Kidney (tissue), 14 donors: Measurements from ENCODE around the gene C10orf67. TPM values are rescaled to one million over a fixed set of nuclear protein-coding genes. Genes with fewer than 3 reads are reported as not detected.

Source experiments
- DNase-seq, 5 donors: peaks; one replicate each; pipeline ENCODE4 v3.0.0-alpha.2; 2013 to 2020
- FAIRE-seq: peaks from 2 replicates; lab custom pipeline; 2012; peaks lifted over from hg19 to GRCh38; lab: Jason Lieb, UNC
- H3K27ac ChIP-seq, 2 donors: one replicate each; pipeline ENCODE4 v1.7.0; 2013; ENCODE audit warnings: low read depth in 2 of 2, low read length in 2 of 2, inconsistent platforms in 1 of 2
- H3K27me3 ChIP-seq: one replicate; pipeline ENCODE4 v1.7.1; 2013; ENCODE audit warnings: low read length, inconsistent platforms; ENCODE audit not compliant: control insufficient read depth, insufficient read depth
- H3K36me3 ChIP-seq, 3 donors: one replicate each; pipeline versions ENCODE4 v1.7.0 to v1.7.1; 2013; ENCODE audit warnings: low read length in 3 of 3, control low read depth in 1 of 3, inconsistent platforms in 1 of 3; ENCODE audit not compliant: insufficient read depth in 3 of 3, control insufficient read depth in 2 of 3
- H3K4me1 ChIP-seq, 3 donors: one replicate each; pipeline versions ENCODE4 v1.7.0 to v1.7.1; 2013; ENCODE audit warnings: low read length in 3 of 3, inconsistent platforms in 1 of 3, low read depth in 1 of 3; ENCODE audit not compliant: control insufficient read depth in 2 of 3, insufficient read depth in 2 of 3
- H3K4me3 ChIP-seq, 3 donors: one replicate each; pipeline versions ENCODE4 v1.7.0 to v1.8.1; 2013; ENCODE audit warnings: low read length in 3 of 3, control low read depth in 1 of 3, inconsistent platforms in 1 of 3
- H3K9ac ChIP-seq, 3 donors: one replicate each; pipeline versions ENCODE4 v1.7.0 to v1.7.1; 2013; ENCODE audit warnings: low read length in 3 of 3, control low read depth in 1 of 3, inconsistent platforms in 1 of 3
- H3K9me3 ChIP-seq, 3 donors: one replicate each; pipeline versions ENCODE4 v1.7.0 to v1.7.1; 2013; ENCODE audit warnings: low read length in 3 of 3, control low read depth in 1 of 3, inconsistent platforms in 1 of 3; ENCODE audit not compliant: control insufficient read depth in 2 of 3, insufficient read depth in 1 of 3
- intact Hi-C: fragments of 100-400 bp; cut with DNase I; formaldehyde crosslinking; loops from one replicate; pipeline ENCODE4 v1.11.1; 2022
- polyA plus RNA-seq: library from polyadenylated mRNA; stranded (reverse); fragments of 350-450 nt; fragmentation: Illumina TruSeq; extraction: RNeasy Lipid Tissue Mini Kit (QIAGEN cat#74804); gene quantifications from one replicate; pipeline ENCODE4 v1.2.3, GENCODE V29; 2014; ENCODE audit warnings: low read depth, low replicate concordance; ENCODE audit not compliant: insufficient read depth
- total RNA-seq: library from RNA; stranded (reverse); fragmentation: NEBNext Ultra II Directional; extraction: Animal tissue kit (Norgen Biotek cat#: 25700); gene quantifications from one replicate; pipeline ENCODE4 v1.2.1, GENCODE V29; 2021
- TF ChIP-seq, protein P1 (sequence below): IDR thresholded peaks from 3 replicates; pipeline ENCODE4 v1.5.1; 2012; ENCODE audit warnings: mild to moderate bottlenecking, moderate library complexity, borderline replicate concordance; ENCODE audit not compliant: insufficient read depth; ENCODE audit errors: extremely low read depth
- donor health status: control.
- donor health status: control.
- donor health status: control.
- donor health status: control.
- donor health status: control.
- donor health status: DM: yes; HTN: yes; CAD: no.
- donor health status: Normal renal cell carcinoma (clear cell type).

Gene C10orf67
- total and polyA plus RNA-seq, 2 donors from 2014 or later, result 1.1 to 1.6 TPM

DNA sequence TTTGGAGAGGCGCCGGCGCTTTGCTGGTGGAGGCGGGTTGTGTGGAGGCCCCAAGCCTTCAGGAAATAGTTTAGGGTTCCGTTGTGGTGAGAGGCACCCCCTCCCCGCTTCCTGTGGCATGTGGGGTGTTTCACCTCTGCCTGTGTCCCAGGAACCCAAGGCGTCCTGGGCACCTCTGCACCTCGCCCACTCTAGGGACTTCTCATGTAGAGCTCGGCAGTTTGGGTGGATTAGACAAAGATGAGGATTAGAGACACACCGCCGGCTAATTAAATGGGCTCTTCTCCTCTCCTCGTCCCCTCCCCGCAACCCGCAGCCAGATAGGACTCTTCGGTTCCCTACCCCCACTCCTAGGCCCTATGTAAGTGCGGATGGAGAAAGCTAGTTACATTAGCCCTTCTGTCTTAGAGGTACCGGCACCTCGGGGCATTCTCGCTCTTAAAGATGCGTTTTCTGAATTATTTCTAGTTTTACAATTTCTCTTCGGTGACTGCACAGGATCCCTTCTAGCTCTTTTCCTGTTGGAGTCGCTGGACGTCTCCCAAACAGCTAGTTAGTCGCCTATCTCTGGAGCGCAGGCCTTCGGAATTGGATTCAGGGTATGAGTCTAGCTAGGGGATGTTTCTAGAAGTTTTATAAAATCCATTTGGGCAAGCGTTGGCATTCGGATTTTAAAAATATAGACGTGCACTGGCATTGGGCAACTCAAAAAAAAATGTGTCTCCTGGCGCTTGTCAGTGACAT lies 144.7 kb downstream of the C10orf67 start:
- DNase-seq (no peak), FAIRE-seq (no peak)
- TF ChIP-seq, protein P1, sequence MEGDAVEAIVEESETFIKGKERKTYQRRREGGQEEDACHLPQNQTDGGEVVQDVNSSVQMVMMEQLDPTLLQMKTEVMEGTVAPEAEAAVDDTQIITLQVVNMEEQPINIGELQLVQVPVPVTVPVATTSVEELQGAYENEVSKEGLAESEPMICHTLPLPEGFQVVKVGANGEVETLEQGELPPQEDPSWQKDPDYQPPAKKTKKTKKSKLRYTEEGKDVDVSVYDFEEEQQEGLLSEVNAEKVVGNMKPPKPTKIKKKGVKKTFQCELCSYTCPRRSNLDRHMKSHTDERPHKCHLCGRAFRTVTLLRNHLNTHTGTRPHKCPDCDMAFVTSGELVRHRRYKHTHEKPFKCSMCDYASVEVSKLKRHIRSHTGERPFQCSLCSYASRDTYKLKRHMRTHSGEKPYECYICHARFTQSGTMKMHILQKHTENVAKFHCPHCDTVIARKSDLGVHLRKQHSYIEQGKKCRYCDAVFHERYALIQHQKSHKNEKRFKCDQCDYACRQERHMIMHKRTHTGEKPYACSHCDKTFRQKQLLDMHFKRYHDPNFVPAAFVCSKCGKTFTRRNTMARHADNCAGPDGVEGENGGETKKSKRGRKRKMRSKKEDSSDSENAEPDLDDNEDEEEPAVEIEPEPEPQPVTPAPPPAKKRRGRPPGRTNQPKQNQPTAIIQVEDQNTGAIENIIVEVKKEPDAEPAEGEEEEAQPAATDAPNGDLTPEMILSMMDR, result no peak
- Histone ChIP-seq H3K4me1 (no peaks in the 10 kb centered on the region), H3K9ac (no peak overlapping the region), H3K27ac (no peak overlapping the region), H3K36me3 (no peaks in the 10 kb centered on the region), H3K9me3 (no peaks in the 10 kb centered on the region), H3K27me3 (peaks cover 71% of the 10 kb centered on the region), H3K4me3 (no peak overlapping the region)
- intact Hi-C loops, result no loop called here

DNA sequence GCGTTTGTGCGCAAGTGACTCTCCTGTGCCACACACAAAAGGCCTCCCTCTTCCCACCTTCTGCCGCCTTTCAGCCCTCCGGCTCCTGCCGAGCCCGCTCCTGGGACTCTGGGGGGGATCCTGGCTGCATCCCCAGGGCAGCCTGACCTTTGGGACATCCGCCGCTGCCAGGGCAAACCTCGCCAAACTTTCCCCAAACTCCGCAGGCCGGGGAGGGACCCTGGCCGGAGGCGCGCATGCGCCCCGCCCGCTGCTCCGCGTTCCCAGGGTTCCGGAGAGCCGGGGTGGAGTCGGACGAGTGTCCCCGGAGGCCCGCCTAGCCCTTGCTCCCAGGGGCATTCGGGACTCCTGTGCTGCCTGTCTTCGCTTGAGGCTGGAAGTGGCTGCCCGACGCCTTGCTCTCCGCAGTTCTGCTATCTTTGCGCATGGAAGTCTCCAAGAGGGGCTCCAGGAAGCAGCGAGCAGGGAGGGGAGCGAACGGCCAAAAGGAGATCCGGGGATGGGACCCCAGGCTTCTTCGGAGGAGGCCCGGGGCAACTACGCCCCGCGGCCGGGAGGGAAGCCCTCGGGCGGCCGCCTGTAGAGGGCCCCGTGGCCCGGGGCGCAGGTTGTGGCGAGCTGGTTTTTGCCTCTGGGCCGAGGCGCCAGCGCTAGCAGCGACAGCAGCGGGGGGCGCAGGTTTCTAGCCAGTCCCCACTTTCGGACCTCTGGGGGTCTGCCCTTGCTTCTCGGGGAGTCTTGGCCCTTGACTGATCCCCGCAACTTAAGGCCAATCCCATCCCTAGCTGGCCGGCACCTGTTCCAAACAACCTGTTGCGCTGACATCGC lies 145.4 kb downstream of the C10orf67 start:
- FAIRE-seq, result no peak
- Histone ChIP-seq H3K4me3 (no peak overlapping the region), H3K4me1 (no peaks in the 10 kb centered on the region)

DNA sequence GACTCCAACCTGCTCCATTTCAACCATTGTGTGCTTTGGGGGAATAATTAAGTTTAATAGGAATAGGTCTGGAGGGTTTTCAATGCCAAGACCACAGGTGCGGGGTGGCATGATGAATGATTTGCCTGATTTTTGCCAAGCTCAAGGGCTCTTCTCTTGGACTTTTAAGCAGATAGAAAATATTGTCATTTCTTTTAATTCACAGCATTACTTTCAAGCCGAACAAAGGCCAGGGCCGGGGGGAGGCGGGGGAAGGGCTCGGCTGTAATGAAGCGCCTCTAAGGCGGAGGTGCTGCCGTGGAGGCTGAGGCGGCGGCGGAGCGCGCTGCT lies 146.0 kb downstream of the C10orf67 start:
- Histone ChIP-seq H3K36me3 (no peaks in the 10 kb centered on the region), H3K4me3 (no peak overlapping the region), H3K9me3 (no peaks in the 10 kb centered on the region), H3K9ac (no peak overlapping the region), H3K27me3 (peaks cover 72% of the 10 kb centered on the region), H3K27ac (no peak overlapping the region), H3K4me1 (no peaks in the 10 kb centered on the region)
- intact Hi-C loops, result no loop called here
- no peak for DNase-seq
- FAIRE-seq, result no peak
- TF ChIP-seq, protein P1, result no peak

More for the DNA sequence above, 145.4 kb downstream of the C10orf67 start:
- H3K36me3 ChIP-seq, result no peaks in the 10 kb centered on the region
- TF ChIP-seq, protein P1, result no peak
- no peaks in the 10 kb centered on the region for H3K9me3 ChIP-seq
- H3K27ac ChIP-seq, result no peak overlapping the region
- H3K9ac ChIP-seq, result no peak overlapping the region
- DNase-seq, result no peak
- H3K27me3 ChIP-seq, result peaks cover 72% of the 10 kb centered on the region
- intact Hi-C loops, result no loop called here
